GM18868 (cell line): ENCODE data around the gene SPINK7.
A peak's percentile ranks its signal among the peaks of the same experiment; 100 is the strongest.
"Not testable (repeated sequence)": the region's sequence is repeated elsewhere in the genome, so short reads cannot be mapped to it uniquely, and the experiment has no call there.

Source experiments
- ATAC-seq: cut with Tn5 transposase; IDR thresholded peaks from one replicate; pipeline ENCODE4 v1.9.1; 2021; ENCODE audit warnings: mild to moderate bottlenecking, moderate library complexity; ENCODE audit not compliant: unreplicated experiment

The SPINK7 gene

DNA sequence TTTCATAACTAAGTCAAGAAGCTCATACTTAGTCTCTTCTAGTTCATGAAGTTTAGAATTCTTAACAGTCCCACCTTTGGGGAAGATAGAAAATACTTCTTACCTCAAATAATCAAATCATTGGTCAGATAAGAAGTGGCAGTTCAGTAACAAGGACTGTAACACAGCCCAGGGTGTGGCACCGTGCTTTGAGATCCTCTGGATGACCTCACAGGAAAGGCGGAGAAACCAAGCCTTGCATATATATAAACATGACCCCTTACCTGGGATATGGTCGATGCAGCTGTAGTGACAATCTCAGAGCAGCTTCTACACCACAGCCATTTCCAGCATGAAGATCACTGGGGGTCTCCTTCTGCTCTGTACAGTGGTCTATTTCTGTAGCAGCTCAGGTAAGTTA is at the start of gene SPINK7:
Gene SPINK7, plus strand, starts transcription at position 271 of the 400 bp plus-strand sequence. Its CDS starts 61 bp downstream, at position 332.
- ATAC-seq: no peak

DNA sequence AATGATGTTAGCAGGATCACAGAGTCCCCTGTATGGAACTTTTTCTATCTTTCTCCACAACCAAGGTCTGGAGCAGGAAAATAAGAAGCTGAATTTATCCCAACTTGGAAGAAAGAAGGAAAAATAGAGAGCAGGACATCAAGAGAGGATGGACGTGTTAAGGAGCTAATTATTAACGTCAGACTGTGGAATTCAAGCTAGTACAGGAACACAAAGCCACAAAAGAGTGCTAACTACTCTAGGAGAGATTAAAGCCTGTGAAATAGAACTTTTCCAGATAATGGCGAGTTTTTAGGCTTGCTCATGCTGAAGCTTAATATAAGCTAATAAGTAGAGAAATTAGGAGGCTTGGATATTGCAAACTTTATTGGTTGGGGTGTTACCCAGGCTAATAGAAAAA is 44.3 kb upstream of the SPINK7 start:
- no peak for ATAC-seq

DNA sequence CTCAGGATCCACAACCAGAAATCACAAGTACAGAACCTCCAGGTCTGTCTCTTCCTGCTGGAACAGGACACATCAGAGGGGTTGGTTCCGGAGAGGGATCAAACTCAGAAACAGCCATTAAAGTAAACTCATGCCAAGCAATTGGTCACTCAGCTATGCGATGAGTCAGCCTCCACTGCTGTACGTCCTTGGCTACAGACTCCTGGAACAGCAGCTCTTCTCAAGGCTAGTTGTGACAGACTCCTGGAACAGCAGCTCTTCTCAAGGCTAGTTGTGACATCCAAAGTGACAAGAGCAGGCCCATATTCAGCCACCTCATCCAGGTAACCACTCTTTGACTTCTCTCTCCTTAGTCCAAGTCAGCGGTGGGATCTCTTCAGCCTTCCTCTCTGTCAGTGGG is 43.7 kb upstream of the SPINK7 start, which contains the start of gene SPINK13:
Gene SPINK13, plus strand, starts transcription at position 229 of the 400 bp plus-strand sequence. CDS start 1,279 bp downstream, outside the sequence.
- ATAC-seq: no peak

DNA sequence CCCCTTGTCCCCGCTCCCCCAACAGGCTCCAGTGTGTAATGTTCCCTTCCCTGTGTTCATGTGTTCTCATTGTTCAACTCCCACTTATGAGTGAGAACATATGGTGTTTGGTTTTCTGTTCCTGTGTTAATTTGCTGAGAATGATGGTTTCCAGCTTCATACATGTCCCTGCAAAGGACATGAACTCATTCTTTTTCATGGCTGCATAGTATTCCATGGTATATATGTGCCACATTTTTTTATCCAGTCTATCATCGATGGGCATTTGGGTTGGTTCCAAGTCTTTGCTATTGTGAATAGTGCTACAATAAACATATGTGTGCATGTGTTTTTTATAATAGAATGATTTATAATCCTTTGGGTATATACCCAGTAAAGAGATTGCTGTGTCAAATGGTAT is 37.1 kb upstream of the SPINK7 start:
- not testable (repeated sequence) for ATAC-seq

DNA sequence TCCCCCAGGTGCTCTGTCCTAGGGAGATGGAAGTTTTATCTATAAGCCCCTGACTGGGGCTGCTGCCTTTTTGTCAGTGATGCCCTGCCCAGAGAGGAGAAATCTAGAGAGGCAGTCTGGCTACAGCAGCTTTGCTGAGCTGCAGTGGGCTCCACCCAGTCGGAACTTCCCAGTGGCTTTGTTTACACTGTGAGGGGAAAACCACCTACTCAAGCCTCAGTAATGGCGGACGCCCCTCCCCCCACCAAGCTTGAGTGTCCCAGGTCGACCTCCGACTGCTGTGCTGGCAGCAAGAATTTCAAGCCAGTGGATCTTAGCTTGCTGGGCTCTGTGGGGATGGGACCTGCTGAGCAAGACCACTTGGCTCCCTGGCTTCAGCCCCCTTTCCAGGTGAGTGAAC is 31.3 kb upstream of the SPINK7 start:
- peak; percentile 46 for ATAC-seq

DNA sequence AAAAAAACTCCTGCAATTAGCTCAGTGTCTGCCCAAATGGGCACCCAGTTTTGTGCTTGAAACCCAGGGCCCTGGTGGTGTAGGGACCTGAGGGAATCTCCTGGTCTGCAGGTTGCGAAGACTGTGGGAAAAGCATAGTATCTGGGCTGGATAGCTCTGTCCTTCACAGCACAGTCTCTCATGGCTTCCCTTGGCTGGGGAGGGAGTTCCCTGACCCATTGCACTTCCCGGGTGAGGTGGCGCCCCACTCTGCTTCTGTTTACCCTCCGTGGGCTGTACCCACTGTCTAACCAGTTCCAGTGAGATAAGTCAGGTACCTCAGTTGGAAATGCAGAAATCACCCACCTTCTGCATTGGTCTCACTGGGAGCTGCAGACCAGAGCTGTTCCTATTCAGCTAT is 30.9 kb upstream of the SPINK7 start:
- ATAC-seq: peak; percentile 78

DNA sequence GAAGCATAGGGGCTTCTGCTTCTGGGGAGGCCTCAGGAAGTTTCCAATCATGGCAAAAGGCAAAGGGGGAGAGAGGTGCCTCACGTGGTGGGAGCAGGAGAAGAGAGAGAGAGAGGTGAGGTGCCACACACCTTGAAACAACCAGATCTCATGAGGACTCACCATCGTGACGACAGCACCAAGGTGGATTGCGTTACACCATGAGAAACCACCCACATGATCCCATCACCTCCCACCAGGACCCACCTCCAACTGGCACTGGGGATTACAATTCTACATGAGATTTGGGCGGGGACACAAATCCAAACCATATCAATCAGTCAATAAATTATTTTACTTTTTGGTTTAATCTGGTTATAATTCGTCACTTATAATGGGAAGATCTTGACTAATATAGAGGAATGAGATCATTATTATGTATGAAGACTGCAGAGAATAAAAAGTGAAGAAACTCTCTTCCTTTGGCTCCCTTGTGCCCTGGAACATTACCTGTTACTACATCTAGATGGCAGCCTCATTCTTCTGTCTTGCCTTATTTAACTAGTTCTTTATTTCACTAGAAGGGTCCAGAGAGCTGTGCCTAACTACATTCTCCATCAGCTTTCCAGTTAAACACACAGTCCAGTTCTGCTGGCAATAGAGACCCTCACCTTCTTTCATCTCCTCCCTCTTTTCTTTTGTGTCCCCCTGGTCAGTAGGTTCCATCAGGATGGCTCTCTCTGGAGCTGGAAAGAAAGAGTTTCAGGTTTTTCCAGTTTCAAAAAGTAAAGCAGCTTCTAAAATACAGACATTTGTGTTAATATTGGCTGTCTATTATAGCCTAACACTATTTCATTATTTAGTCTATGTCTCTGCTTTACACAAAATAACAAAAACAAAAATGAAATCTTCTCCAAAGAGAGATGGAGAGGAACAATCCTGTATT is 21.7 kb upstream of the SPINK7 start:
- peak; percentile 85 for ATAC-seq

DNA sequence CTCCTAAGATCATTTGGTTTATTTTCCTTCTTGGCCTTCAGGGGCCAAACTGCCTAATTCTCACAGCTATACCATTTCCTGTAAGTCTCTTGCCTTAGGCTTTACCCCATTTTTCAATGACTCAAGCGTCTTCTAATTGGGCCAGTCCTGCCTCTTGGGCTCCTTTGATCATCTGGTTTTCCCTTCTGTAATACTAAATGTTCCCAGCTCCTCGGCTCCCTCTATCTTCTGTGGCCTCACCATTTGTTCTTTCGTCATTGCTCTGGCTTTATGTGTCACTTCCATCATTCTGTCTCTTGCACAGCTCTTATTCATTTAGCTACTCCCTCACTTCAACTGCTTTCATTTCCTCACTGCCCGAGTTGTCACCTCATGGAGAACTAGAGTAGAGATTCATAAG is 14.5 kb upstream of the SPINK7 start:
- ATAC-seq: no peak

DNA sequence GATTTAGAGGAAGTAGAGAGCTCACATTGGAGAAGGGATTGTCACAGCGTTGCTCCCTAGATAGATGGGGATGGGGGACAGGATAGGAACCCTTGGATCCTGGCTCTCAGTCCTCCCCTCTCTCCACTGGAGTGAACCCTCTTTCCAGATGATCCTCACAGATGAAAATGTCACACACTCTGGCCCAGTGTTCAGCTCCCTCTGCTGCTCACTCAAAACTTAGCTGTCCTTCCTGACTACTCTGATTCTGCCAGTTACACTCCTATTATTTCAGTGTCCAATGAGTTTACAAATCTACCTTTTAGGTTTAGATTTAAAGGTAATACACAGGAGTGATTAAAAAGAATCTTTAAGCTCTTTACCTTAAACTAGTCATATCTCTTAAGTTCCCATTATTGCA is 5.8 kb upstream of the SPINK7 start:
- no peak for ATAC-seq

DNA sequence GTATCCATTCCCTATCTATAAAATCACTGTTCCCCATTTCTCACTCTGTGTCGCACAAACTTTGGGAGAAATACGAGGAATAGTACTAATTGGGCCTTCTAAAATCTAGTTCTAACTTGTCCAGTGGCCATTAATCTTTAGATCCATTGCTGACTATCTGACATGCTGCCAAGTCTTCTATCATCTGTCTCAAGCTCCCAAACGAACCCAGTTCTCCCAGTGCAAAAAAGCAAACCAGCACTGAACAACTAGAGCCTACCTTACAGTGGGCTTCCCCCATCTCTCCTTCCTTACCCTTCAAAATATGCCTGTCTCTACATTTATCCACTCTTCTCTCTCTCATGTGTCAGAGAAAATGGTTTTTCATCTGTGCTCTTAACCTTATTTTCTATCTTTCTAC is 3.2 kb upstream of the SPINK7 start:
- ATAC-seq: no peak

DNA sequence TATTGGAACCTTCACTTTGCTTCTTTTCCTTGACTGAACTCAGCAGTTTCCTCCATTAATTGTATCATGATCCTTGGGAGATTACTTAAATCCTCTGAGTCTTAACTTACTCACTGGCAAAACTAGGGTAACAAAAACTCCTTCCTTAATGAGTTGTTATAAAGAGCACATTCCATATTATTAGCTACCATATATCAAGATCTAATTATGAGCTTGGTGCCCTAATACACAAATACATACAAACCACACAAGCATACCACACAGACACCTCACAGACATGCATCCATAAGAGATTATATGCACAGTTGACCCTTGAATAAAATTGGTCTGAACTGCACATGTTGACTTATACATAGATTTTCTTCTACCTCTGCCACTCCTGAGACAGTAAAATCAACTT is 2.5 kb upstream of the SPINK7 start:
- ATAC-seq: no peak

DNA sequence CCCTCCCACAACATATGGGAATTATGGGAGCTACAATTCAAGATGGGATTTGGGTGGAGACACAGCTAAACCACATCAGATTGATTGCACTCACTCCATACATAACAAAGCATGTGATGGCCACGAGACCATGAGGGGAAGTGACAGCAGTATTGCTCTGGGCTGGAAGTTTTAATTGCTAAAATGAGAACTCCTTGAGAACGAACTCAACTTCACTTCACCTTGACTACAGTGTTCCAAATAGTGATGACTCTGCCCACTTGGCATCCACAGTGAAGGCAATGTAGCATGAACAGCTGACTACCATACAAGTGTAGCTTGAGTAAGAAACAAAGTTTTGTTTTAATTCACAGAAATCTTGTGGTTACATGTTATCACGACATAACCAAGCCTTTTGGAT is 739 bp upstream of the SPINK7 start:
- ATAC-seq: no peak

DNA sequence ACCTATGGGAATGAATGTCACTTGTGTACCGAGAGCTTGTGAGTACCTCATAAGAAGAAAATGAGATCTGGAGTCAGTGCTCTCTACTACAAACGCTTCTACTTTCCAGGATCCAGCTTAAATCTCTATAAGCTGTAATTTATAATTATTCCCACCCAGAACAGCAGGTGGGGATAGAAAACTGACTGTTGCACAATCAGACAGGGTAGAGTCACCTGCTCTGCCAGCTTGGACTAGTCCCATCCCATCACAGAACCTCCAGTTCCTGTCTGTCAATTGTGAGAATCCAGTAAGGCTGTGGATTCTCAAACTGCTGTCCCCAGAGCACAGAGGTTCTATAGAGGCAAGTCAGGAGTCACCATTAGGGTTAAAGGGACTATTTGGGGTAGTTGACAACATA is 2.0 kb downstream of the SPINK7 start:
- ATAC-seq: no peak

DNA sequence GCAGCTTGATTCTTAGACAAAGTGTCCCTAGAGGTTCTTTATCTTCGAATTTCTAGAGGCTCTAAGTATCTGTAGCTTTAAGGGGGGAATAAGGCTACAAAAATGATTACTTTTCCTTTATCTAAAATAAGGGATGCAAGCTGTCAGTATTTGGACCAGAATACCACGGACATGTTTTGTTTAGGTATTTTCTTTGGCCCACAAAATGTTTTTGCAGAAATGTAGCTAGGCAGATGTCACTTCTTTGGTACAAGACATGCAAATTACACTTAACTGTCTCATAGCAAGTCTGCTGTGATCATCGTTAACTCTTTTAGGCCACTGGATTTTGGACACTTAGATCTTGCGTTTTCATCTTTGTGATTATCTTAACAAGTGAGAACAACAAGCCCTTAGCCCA is 2.5 kb downstream of the SPINK7 start:
- ATAC-seq: no peak

DNA sequence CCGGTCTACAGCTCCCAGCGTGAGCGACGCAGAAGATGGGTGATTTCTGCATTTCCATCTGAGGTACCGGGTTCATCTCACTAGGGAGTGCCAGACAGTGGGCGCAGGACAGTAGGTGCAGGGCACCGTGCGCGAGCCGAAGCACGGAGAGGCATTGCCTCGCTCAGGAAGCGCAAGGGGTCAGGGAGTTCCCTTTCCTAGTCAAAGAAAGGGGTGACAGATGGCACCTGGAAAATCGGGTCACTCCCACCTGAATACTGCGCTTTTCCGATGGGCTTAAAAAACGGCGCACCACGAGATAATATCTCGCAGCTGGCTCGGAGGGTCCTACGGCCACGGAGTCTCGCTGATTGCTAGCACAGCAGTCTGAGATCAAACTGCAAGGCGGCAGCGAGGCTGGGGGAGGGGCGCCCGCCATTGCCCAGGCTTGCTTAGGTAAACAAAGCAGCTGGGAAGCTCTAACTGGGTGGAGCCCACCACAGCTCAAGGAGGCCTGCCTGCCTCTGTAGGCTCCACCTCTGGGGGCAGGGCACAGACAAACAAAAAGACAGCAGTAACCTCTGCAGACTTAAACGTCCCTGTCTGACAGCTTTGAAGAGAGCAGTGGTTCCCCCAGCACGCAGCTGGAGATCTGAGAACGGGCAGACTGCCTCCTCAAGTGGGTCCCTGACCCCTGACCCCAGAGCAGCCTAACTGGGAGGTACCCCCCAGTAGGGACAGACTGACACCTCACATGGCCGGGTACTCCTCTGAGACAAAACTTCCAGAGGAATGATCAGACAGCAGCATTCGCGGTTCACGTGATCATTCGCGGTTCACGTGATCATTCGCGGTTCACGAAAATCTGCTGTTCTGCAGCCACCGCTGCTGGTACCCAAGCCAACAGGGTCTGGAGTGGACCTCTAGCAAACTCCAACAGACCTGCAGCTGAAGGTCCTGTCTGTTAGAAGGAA is 8.1 kb downstream of the SPINK7 start:
- peak; percentile 85 for ATAC-seq

DNA sequence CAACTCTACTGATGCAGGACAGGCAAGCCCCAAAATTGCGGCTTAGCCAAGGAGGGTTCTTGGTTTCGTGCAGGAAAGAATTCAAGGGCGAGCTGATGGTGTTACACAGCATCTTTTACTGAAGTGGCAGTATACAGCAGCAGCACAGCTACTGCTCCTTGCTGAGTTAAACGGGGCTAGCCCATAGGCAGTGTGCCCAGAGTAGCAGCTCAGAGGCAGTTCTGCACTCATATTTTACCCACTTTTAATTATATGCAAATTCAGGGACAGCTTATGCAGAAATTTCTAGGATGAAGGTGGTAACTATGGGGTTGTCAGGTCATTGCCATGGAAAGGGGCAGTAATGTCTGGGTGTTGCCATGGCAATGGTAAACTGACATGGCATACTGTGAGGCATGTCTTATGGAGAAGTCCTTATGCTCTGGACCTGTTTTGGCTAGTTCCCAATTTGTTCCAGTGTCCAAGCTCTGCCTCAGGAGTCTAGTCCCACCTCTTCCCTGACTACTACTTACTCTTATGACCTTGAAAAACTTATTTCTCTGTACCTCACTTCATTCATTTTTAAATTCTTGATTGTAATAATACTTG is 21.1 kb downstream of the SPINK7 start:
- ATAC-seq: no peak

DNA sequence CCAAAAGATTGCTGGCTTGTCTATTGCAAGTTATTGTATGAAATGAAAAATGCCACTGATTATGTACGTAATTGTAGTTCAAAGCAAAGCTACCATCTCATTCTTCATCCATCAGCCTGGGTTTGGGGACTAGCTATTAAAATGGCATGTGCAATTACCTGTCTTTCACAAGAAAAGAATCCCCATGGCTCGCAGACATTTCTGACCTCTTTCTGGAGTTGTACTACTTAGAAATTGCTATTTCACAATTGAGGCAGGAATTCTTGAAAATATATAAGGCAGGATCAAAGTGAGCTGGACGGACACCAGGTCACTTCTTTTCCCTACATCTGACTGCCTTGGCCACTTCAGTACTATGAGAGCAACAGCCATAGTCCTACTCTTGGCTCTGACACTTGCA is 23.0 kb downstream of the SPINK7 start, which contains the start of gene SPINK9:
Gene SPINK9, plus strand, starts transcription at position 301 of the 400 bp plus-strand sequence. Its CDS starts 55 bp downstream, at position 356.
- no peak for ATAC-seq

DNA sequence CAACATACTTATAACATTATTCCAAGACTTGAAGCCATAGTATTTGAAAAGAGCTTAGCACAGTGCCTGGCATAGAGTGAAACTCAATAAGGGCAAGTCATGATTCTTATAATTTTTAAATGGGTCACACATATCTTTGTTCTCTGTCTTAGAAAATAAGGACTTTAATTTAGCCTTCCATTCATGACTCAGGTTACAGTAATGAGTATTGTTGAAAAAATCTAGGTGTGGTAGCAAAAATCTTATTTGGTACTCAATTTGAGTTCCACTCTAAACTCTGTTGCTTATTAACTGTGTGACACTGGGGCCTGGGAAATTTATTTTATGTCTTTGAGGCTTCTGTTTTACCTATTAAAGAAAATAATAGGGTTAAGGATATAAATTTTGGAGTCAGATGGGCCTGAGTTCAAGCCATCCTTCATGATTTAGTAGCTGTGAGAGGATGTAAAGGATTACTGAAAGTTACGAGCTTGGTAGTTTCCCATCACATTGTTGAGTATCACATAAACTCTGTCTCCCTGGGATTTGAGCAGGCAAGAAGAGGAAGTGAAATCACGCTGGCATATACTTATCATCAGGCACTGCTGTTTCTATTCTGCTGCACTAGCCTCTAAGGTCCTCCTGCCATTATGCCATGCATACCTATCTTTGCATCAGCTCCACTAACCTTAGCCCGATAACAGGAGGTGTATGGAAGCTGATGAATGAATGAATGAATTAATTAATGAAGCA is 24.6 kb downstream of the SPINK7 start:
- ATAC-seq: peak; percentile 99

DNA sequence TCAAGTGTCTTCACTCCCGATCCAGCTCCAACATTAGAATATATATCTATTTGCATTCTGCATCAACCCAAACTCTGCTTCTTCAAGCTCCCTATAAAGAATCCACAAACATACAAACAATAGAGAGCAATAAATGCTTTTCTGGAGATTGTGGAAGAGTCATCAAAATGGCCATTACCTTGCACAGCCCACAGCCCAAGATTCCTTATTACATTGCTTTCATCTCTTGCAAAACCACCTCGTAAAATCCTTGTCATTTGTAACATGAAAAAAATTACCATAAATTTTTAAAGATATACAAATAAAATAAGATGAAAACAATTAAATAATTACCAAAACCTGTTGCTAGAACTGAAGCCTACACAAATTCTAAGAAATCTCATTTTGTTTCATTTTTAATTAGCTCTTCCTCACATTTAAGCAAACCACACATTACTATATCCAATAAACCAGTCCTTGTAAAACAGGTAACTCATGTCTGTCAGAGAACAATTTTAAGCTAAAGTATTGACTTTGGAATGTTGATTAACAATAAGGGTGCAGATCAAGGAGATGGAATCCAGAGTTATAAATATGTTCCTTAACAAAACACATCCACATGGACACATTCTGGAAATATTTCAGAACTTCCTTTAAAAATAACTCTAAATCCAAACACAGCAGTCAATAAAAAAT is 30.3 kb downstream of the SPINK7 start:
- no peak for ATAC-seq

DNA sequence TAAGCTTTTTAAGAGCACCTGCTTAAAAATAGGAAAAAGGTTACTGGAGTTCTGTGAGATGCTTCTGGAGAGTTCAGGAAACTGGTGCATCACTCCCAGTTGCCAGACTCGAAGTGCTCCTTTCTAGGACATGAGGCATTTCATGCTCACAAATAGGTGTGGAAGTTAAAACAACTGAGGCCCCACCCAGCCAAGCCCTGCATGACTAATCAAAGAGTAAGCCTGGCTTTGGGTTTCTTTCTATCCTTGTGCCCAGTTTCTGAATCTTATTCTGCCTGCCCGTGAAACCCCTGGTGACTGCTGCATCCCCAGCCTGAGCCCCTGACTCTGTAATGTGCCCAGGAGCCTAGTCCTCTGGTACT is 30.8 kb downstream of the SPINK7 start:
- ATAC-seq: peak; percentile 34
